ENCODE results near the gene NEK2. TPM values are rescaled to one million over a fixed set of nuclear protein-coding genes. Genes with fewer than 3 reads are reported as not detected.

Gene NEK2
- total and polyA plus RNA-seq, 2 of the 13 experiments (the other 11 are each of a cell fraction or from before 2014, with no cell fraction given): 10.9 to 40.8 TPM

- TF ChIP-seq MAF1 (CRISPR knock-in tag; IDR thresholded peaks at IDR 0.05; ENCODE audit: borderline replicate concordance): no peak
- TF ChIP-seq, protein P1, sequence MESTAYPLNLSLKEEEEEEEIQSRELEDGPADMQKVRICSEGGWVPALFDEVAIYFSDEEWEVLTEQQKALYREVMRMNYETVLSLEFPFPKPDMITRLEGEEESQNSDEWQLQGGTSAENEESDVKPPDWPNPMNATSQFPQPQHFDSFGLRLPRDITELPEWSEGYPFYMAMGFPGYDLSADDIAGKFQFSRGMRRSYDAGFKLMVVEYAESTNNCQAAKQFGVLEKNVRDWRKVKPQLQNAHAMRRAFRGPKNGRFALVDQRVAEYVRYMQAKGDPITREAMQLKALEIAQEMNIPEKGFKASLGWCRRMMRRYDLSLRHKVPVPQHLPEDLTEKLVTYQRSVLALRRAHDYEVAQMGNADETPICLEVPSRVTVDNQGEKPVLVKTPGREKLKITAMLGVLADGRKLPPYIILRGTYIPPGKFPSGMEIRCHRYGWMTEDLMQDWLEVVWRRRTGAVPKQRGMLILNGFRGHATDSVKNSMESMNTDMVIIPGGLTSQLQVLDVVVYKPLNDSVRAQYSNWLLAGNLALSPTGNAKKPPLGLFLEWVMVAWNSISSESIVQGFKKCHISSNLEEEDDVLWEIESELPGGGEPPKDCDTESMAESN (CRISPR knock-in tag; conservative IDR thresholded peaks at IDR 0.05): peak; percentile 64; the same call in 1 of the 2 replicates
- TF ChIP-seq ISL2 (CRISPR knock-in tag; IDR thresholded peaks at IDR 0.05): 0 out of 2 replicates have a peak, but pooled peaks have one; percentile 32
- TF ChIP-seq GATAD2A (CRISPR knock-in tag; IDR thresholded peaks at IDR 0.05): peak; percentile 58
- TF ChIP-seq CBX1 (IDR thresholded peaks at IDR 0.05; ENCODE audit: low read depth): peak; percentile 83
- no peak; the same call in 1 of the 2 replicates for TF ChIP-seq GABPB1 (CRISPR knock-in tag; IDR thresholded peaks at IDR 0.05)
- TF ChIP-seq HNRNPLL (IDR thresholded peaks at IDR 0.05; ENCODE audit: low read depth, low read length, poor library complexity, severe bottlenecking): no peak
- 0 out of 2 replicates have a peak, but pooled peaks have one; percentile 44 for TF ChIP-seq KDM6A (CRISPR knock-in tag; IDR thresholded peaks at IDR 0.05; ENCODE audit: low read depth)
- TF ChIP-seq NCOR1 (IDR thresholded peaks at IDR 0.05; ENCODE audit: borderline replicate concordance, low read length): peak; percentile 85
- TF ChIP-seq ZNF746 (CRISPR knock-in tag; IDR thresholded peaks at IDR 0.05): no peak
- TF ChIP-seq ZNF501 (CRISPR knock-in tag; IDR thresholded peaks at IDR 0.05): peak; percentile 52; the same call in 1 of the 2 replicates
- peak; percentile 97 for TF ChIP-seq HNF4A (CRISPR knock-in tag; IDR thresholded peaks at IDR 0.05)
- TF ChIP-seq ZNF709 (CRISPR knock-in tag; IDR thresholded peaks at IDR 0.05): no peak
- TF ChIP-seq, protein P2, sequence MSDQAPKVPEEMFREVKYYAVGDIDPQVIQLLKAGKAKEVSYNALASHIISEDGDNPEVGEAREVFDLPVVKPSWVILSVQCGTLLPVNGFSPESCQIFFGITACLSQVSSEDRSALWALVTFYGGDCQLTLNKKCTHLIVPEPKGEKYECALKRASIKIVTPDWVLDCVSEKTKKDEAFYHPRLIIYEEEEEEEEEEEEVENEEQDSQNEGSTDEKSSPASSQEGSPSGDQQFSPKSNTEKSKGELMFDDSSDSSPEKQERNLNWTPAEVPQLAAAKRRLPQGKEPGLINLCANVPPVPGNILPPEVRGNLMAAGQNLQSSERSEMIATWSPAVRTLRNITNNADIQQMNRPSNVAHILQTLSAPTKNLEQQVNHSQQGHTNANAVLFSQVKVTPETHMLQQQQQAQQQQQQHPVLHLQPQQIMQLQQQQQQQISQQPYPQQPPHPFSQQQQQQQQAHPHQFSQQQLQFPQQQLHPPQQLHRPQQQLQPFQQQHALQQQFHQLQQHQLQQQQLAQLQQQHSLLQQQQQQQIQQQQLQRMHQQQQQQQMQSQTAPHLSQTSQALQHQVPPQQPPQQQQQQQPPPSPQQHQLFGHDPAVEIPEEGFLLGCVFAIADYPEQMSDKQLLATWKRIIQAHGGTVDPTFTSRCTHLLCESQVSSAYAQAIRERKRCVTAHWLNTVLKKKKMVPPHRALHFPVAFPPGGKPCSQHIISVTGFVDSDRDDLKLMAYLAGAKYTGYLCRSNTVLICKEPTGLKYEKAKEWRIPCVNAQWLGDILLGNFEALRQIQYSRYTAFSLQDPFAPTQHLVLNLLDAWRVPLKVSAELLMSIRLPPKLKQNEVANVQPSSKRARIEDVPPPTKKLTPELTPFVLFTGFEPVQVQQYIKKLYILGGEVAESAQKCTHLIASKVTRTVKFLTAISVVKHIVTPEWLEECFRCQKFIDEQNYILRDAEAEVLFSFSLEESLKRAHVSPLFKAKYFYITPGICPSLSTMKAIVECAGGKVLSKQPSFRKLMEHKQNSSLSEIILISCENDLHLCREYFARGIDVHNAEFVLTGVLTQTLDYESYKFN (CRISPR knock-in tag; conservative IDR thresholded peaks at IDR 0.05): peak; percentile 80
- no peak for TF ChIP-seq RARG (CRISPR knock-in tag; IDR thresholded peaks at IDR 0.05; ENCODE audit: low read depth)
- TF ChIP-seq ZNF7 (CRISPR knock-in tag; IDR thresholded peaks at IDR 0.05): no peak
- TF ChIP-seq ARID2 (CRISPR knock-in tag; IDR thresholded peaks at IDR 0.05; ENCODE audit: borderline replicate concordance): no peak
- TF ChIP-seq PAWR (CRISPR knock-in tag; IDR thresholded peaks at IDR 0.05; ENCODE audit: borderline replicate concordance): no peak
- TF ChIP-seq IKZF4 (CRISPR knock-in tag; IDR thresholded peaks at IDR 0.05; ENCODE audit: borderline replicate concordance, low read depth, not compliant biosample characterization): no peak
- TF ChIP-seq ZNF766 (CRISPR knock-in tag; IDR thresholded peaks at IDR 0.05; ENCODE audit: borderline replicate concordance): peak; percentile 44; the same call in 1 of the 2 replicates
- TF ChIP-seq ZZZ3 (CRISPR knock-in tag; IDR thresholded peaks at IDR 0.05; ENCODE audit: borderline replicate concordance): no peak
- TF ChIP-seq, protein P3, sequence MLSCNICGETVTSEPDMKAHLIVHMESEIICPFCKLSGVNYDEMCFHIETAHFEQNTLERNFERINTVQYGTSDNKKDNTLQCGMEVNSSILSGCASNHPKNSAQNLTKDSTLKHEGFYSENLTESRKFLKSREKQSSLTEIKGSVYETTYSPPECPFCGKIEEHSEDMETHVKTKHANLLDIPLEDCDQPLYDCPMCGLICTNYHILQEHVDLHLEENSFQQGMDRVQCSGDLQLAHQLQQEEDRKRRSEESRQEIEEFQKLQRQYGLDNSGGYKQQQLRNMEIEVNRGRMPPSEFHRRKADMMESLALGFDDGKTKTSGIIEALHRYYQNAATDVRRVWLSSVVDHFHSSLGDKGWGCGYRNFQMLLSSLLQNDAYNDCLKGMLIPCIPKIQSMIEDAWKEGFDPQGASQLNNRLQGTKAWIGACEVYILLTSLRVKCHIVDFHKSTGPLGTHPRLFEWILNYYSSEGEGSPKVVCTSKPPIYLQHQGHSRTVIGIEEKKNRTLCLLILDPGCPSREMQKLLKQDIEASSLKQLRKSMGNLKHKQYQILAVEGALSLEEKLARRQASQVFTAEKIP (CRISPR knock-in tag; IDR thresholded peaks at IDR 0.05; ENCODE audit: borderline replicate concordance): no peak
These were observed 56.1 kb downstream of the NEK2 start (continued) for GRCh38 chr1:211619033-211619996.

Data from HepG2 (cell line).